DND-41 (cell line): Measurements from ENCODE around the gene ACP2.

Experiments
- CTCF ChIP-seq: IDR thresholded peaks from 2 replicates; pipeline ENCODE4 v1.5.1; 2012; ENCODE audit warnings: borderline replicate concordance, low read length, moderate library complexity, mild to moderate bottlenecking; ENCODE audit not compliant: poor library complexity, severe bottlenecking; ENCODE audit errors: extremely low read depth
- EZH2 ChIP-seq: IDR thresholded peaks from 3 replicates; pipeline ENCODE4 v1.6.1; 2012; ENCODE audit warnings: borderline replicate concordance, low read depth, mild to moderate bottlenecking, moderate library complexity, low read length, inconsistent platforms; ENCODE audit not compliant: severe bottlenecking

- TF ChIP-seq CTCF (no peak), EZH2 (no peak)
These were observed 33.2 kb downstream of the ACP2 start for GRCh38 chr11:47215366-47215910.
